HL-60 (cell line): Measurements from ENCODE around the gene ADM2.

ENCODE experiments used
- GABPA ChIP-seq: IDR thresholded peaks from 2 replicates; pipeline ENCODE4 v1.6.1; 2012; ENCODE audit warnings: low read depth
- POLR2AphosphoS5 ChIP-seq: IDR thresholded peaks from 2 replicates; pipeline ENCODE4 v1.6.1; 2012; ENCODE audit warnings: low read depth
- TF ChIP-seq, protein P1 (sequence below): IDR thresholded peaks from one replicate; pipeline ENCODE4 v1.5.1; 2011; ENCODE audit warnings: low read length, control low read depth, inconsistent platforms; ENCODE audit not compliant: insufficient read depth
- TF ChIP-seq, protein P2 (sequence below): IDR thresholded peaks from 2 replicates; pipeline ENCODE4 v1.6.1; 2012; ENCODE audit warnings: low read depth; ENCODE audit not compliant: insufficient replicate concordance

- TF ChIP-seq, protein P1, sequence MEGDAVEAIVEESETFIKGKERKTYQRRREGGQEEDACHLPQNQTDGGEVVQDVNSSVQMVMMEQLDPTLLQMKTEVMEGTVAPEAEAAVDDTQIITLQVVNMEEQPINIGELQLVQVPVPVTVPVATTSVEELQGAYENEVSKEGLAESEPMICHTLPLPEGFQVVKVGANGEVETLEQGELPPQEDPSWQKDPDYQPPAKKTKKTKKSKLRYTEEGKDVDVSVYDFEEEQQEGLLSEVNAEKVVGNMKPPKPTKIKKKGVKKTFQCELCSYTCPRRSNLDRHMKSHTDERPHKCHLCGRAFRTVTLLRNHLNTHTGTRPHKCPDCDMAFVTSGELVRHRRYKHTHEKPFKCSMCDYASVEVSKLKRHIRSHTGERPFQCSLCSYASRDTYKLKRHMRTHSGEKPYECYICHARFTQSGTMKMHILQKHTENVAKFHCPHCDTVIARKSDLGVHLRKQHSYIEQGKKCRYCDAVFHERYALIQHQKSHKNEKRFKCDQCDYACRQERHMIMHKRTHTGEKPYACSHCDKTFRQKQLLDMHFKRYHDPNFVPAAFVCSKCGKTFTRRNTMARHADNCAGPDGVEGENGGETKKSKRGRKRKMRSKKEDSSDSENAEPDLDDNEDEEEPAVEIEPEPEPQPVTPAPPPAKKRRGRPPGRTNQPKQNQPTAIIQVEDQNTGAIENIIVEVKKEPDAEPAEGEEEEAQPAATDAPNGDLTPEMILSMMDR, result peak; percentile 16
- TF ChIP-seq GABPA (no peak), POLR2AphosphoS5 (no peak)
- TF ChIP-seq, protein P2, sequence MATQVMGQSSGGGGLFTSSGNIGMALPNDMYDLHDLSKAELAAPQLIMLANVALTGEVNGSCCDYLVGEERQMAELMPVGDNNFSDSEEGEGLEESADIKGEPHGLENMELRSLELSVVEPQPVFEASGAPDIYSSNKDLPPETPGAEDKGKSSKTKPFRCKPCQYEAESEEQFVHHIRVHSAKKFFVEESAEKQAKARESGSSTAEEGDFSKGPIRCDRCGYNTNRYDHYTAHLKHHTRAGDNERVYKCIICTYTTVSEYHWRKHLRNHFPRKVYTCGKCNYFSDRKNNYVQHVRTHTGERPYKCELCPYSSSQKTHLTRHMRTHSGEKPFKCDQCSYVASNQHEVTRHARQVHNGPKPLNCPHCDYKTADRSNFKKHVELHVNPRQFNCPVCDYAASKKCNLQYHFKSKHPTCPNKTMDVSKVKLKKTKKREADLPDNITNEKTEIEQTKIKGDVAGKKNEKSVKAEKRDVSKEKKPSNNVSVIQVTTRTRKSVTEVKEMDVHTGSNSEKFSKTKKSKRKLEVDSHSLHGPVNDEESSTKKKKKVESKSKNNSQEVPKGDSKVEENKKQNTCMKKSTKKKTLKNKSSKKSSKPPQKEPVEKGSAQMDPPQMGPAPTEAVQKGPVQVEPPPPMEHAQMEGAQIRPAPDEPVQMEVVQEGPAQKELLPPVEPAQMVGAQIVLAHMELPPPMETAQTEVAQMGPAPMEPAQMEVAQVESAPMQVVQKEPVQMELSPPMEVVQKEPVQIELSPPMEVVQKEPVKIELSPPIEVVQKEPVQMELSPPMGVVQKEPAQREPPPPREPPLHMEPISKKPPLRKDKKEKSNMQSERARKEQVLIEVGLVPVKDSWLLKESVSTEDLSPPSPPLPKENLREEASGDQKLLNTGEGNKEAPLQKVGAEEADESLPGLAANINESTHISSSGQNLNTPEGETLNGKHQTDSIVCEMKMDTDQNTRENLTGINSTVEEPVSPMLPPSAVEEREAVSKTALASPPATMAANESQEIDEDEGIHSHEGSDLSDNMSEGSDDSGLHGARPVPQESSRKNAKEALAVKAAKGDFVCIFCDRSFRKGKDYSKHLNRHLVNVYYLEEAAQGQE, result no peak
These were observed 24.7 kb upstream of the ADM2 start for GRCh38 chr22:50456466-50457234.
